H1 (cell line): ENCODE measurements around the gene PCDHGA8. TPM values are rescaled to one million over a fixed set of nuclear protein-coding genes. Genes with fewer than 3 reads are reported as not detected.
A peak's percentile ranks its signal among the peaks of the same experiment; 100 is the strongest.

ENCODE experiments used
- CTCF ChIA-PET: fragments of 300-600 bp; sonication (Branson Sonifier 250); formaldehyde crosslinking; loops from one replicate; lab custom pipeline; 2021; ENCODE audit not compliant: partially characterized antibody; lab: Charles Lee
- POLR2A ChIA-PET: fragments of 300-600 bp; sonication (Branson Sonifier 250); formaldehyde crosslinking; loops from one replicate; lab custom pipeline; 2021; ENCODE audit warnings: inconsistent platforms; ENCODE audit not compliant: partially characterized antibody; lab: Charles Lee
- DNase-seq, 2 experiments: peaks; one replicate each; pipeline versions ENCODE4 v3.0.0 to v3.0.0-alpha.2; 2010 to 2022; ENCODE audit warnings: low spot score in 2 of 2, low read depth in 1 of 2, mixed read lengths in 1 of 2
- FAIRE-seq: peaks from 2 replicates; lab custom pipeline; 2011; peaks lifted over from hg19 to GRCh38; lab: Jason Lieb, UNC
- H2AFZ ChIP-seq: 2 replicates; pipeline ENCODE4 v1.8.1; 2012; ENCODE audit warnings: low read length, inconsistent platforms
- H2AK5ac ChIP-seq: 2 replicates; pipeline ENCODE4 v1.6.1; 2013; ENCODE audit warnings: low read depth, low read length
- H2BK120ac ChIP-seq: replicated peaks from 2 replicates; pipeline ENCODE3; 2013; ENCODE audit warnings: low read depth, low read length, inconsistent platforms
- H2BK12ac ChIP-seq: 2 replicates; pipeline ENCODE4 v1.6.1; 2013; ENCODE audit warnings: low read depth, low read length
- H2BK15ac ChIP-seq: 2 replicates; pipeline ENCODE4 v1.6.1; 2013; ENCODE audit warnings: low read length
- H2BK20ac ChIP-seq: 2 replicates; pipeline ENCODE4 v1.6.1; 2013; ENCODE audit warnings: low read length
- H2BK5ac ChIP-seq: 2 replicates; pipeline ENCODE4 v1.6.1; 2013; ENCODE audit warnings: low read depth, low read length
- H3K14ac ChIP-seq: 2 replicates; pipeline ENCODE4 v1.6.1; 2013; ENCODE audit warnings: inconsistent platforms; ENCODE audit not compliant: insufficient read length
- H3K18ac ChIP-seq: 2 replicates; pipeline ENCODE4 v1.6.1; 2013; ENCODE audit warnings: low read length; ENCODE audit errors: extremely low read depth
- H3K23ac ChIP-seq: 2 replicates; pipeline ENCODE4 v1.6.1; 2013; ENCODE audit warnings: inconsistent platforms; ENCODE audit not compliant: insufficient read length
- H3K23me2 ChIP-seq: 2 replicates; pipeline ENCODE4 v1.6.1; 2013; ENCODE audit warnings: low read depth, low read length
- H3K27ac ChIP-seq: 2 replicates; pipeline ENCODE4 v1.6.1; 2011; ENCODE audit warnings: low read depth, low read length, inconsistent platforms
- H3K27me3 ChIP-seq, 4 experiments: replicated peaks in 1 of 4; 1 replicate in 1 of 4; 2 replicates in 3 of 4; pipeline versions ENCODE4 v1.6.1 to v1.8.1; 2011 to 2013; ENCODE audit warnings: low read length in 3 of 4, mild to moderate bottlenecking in 3 of 4, inconsistent platforms in 2 of 4, mixed read lengths in 2 of 4, moderate library complexity in 1 of 4; ENCODE audit not compliant: control insufficient read depth in 3 of 4, insufficient read depth in 3 of 4; ENCODE audit errors: extremely low read depth in 1 of 4
- H3K36me3 ChIP-seq, 4 experiments: 2 replicates each; pipeline versions ENCODE4 v1.6.1 to v1.8.1; 2011 to 2013; ENCODE audit warnings: mild to moderate bottlenecking in 4 of 4, low read length in 3 of 4, moderate library complexity in 2 of 4, control low read depth in 1 of 4, inconsistent platforms in 1 of 4; ENCODE audit not compliant: insufficient read depth in 4 of 4, control insufficient read depth in 2 of 4
- H3K4ac ChIP-seq: replicated peaks from 2 replicates; pipeline ENCODE3; 2013; ENCODE audit warnings: low read length, low read depth, mixed read lengths, inconsistent platforms; ENCODE audit not compliant: insufficient read length
- H3K4me1 ChIP-seq, 4 experiments: replicated peaks in 1 of 4; 1 replicate in 1 of 4; 2 replicates in 3 of 4; pipeline versions ENCODE4 v1.6.1 to v1.8.1; 2011 to 2013; ENCODE audit warnings: low read length in 3 of 4, inconsistent platforms in 2 of 4, mixed read lengths in 1 of 4; ENCODE audit not compliant: insufficient read depth in 4 of 4, control insufficient read depth in 3 of 4
- H3K4me2 ChIP-seq, 2 experiments: 2 replicates each; pipeline versions ENCODE4 v1.6.1 to v1.8.1; 2011 to 2013; ENCODE audit warnings: low read depth in 2 of 2, low read length in 2 of 2, control low read depth in 1 of 2, inconsistent platforms in 1 of 2, mild to moderate bottlenecking in 1 of 2; ENCODE audit not compliant: insufficient read depth in 1 of 2
- H3K4me3 ChIP-seq, 4 experiments: fragments of 200-600, 300-600 bp in 1 of 4; sonication (generic), shearing (Covaris generic), sonication (Bioruptor Twin) in 1 of 4; 2 replicates each; pipeline versions ENCODE4 v1.5.1 to v1.8.1; 2011 to 2016; ENCODE audit warnings: low read length in 4 of 4, low read depth in 3 of 4, control low read depth in 2 of 4, inconsistent platforms in 2 of 4, mild to moderate bottlenecking in 2 of 4, mixed read lengths in 1 of 4, moderate library complexity in 1 of 4; ENCODE audit not compliant: insufficient read depth in 2 of 4; ENCODE audit errors: extremely low read depth in 1 of 4
- H3K56ac ChIP-seq: replicated peaks from 2 replicates; pipeline ENCODE3; 2013; ENCODE audit warnings: low read depth, mild to moderate bottlenecking, mixed read lengths, low read length, inconsistent platforms; ENCODE audit not compliant: insufficient read length
- H3K79me1 ChIP-seq: 2 replicates; pipeline ENCODE4 v1.6.1; 2013; ENCODE audit warnings: low read depth, low read length, control low read depth
- H3K79me2 ChIP-seq, 2 experiments: 2 replicates each; pipeline versions ENCODE4 v1.6.1 to v1.8.1; 2012 to 2013; ENCODE audit warnings: low read length in 2 of 2, mild to moderate bottlenecking in 2 of 2, inconsistent platforms in 1 of 2; ENCODE audit not compliant: insufficient read depth in 2 of 2, control insufficient read depth in 1 of 2
- H3K9ac ChIP-seq, 4 experiments: replicated peaks in 1 of 4; 1 replicate in 1 of 4; 2 replicates in 3 of 4; pipeline versions ENCODE4 v1.6.1 to v1.8.1; 2011 to 2013; ENCODE audit warnings: low read depth in 3 of 4, low read length in 3 of 4, control low read depth in 2 of 4, mild to moderate bottlenecking in 2 of 4, moderate library complexity in 2 of 4, inconsistent platforms in 1 of 4; ENCODE audit errors: extremely low read depth in 1 of 4
- H3K9me3 ChIP-seq, 2 experiments: 2 replicates each; pipeline versions ENCODE4 v1.6.1 to v1.8.1; 2012 to 2013; ENCODE audit warnings: mild to moderate bottlenecking in 2 of 2, moderate library complexity in 2 of 2, control low read depth in 1 of 2, inconsistent platforms in 1 of 2, low read depth in 1 of 2, low read length in 1 of 2, mixed read lengths in 1 of 2; ENCODE audit not compliant: insufficient read depth in 2 of 2
- H4K20me1 ChIP-seq, 2 experiments: replicated peaks in 1 of 2; 2 replicates each; pipeline versions ENCODE3 to v1.8.1; 2011 to 2013; ENCODE audit warnings: inconsistent platforms in 2 of 2, low read length in 2 of 2, mild to moderate bottlenecking in 1 of 2; ENCODE audit not compliant: insufficient read depth in 2 of 2, control insufficient read depth in 1 of 2
- H4K5ac ChIP-seq: 2 replicates; pipeline ENCODE4 v1.6.1; 2013; ENCODE audit warnings: low read length, low read depth, mixed read lengths, inconsistent platforms; ENCODE audit not compliant: insufficient read length
- H4K8ac ChIP-seq: 2 replicates; pipeline ENCODE4 v1.8.0; 2013; ENCODE audit warnings: mild to moderate bottlenecking, moderate library complexity, low read length, inconsistent platforms; ENCODE audit not compliant: insufficient read depth; ENCODE audit errors: extremely low read depth
- H4K91ac ChIP-seq: replicated peaks from 2 replicates; pipeline ENCODE3; 2013; ENCODE audit warnings: low read length, mixed read lengths, inconsistent platforms; ENCODE audit not compliant: insufficient read length
- CBX5 ChIP-seq: fragments of 300-800, 300-1000 bp; sonication (generic); IDR thresholded peaks from 2 replicates; pipeline ENCODE4 v1.7.1; 2016; ENCODE audit warnings: antibody characterized with exemption, low read length, low read depth
- RAD21 ChIP-seq, 2 experiments: IDR thresholded peaks in 1 of 2; conservative IDR thresholded peaks in 1 of 2; 2 replicates each; pipeline ENCODE4 v1.6.1; 2011; ENCODE audit warnings: low read depth in 2 of 2, low read length in 2 of 2, improper control_type of control experiment in 1 of 2, inconsistent platforms in 1 of 2, mild to moderate bottlenecking in 1 of 2, moderate library complexity in 1 of 2
- WGBS, 2 experiments: shearing (Covaris generic) in 1 of 2; methylation state at CpG; one replicate each; pipeline versions ENCODE4 v1.1.6 to v1.1.7; 2013 to 2015; ENCODE audit warnings: low lambda C conversion rate in 2 of 2, mixed read lengths in 2 of 2, inconsistent platforms in 1 of 2, low coverage in 1 of 2, missing lambda C conversion rate in 1 of 2; ENCODE audit not compliant: insufficient replicate concordance in 2 of 2, insufficient coverage in 1 of 2, insufficient read length in 1 of 2; ENCODE audit errors: extremely low coverage in 1 of 2, missing lambda C conversion rate in 1 of 2; 5-methylcytosine and 5-hydroxymethylcytosine counted together
- polyA plus RNA-seq, 7 experiments: library from polyadenylated mRNA; depleted of rRNA in 3 of 7; stranded (reverse) in 5 of 7; unstranded in 2 of 7; fragments of >200 nt in 5 of 7; fragments of 200-250 nt in 2 of 7; gene quantifications; 1 replicate in 5 of 7; 2 replicates in 1 of 7; 4 replicates in 1 of 7; pipeline versions ENCODE4 v1.2.1 to v1.2.3, GENCODE V29; 2011 to 2013; ENCODE audit warnings: missing spikeins in 2 of 7, mixed read lengths in 2 of 7
- total RNA-seq: library from RNA; stranded (reverse); fragmentation: NEBNext Ultra II Directional; extraction: Animal tissue kit (Norgen Biotek cat#: 25700); gene quantifications from 2 replicates; pipeline ENCODE4 v1.2.1, GENCODE V29; 2021

Gene PCDHGA8
- total and polyA plus RNA-seq, 2 of the 8 experiments (the other 6 are each of a cell fraction or from before 2014, with no cell fraction given), result 0.79 to 1.4 TPM

DNA sequence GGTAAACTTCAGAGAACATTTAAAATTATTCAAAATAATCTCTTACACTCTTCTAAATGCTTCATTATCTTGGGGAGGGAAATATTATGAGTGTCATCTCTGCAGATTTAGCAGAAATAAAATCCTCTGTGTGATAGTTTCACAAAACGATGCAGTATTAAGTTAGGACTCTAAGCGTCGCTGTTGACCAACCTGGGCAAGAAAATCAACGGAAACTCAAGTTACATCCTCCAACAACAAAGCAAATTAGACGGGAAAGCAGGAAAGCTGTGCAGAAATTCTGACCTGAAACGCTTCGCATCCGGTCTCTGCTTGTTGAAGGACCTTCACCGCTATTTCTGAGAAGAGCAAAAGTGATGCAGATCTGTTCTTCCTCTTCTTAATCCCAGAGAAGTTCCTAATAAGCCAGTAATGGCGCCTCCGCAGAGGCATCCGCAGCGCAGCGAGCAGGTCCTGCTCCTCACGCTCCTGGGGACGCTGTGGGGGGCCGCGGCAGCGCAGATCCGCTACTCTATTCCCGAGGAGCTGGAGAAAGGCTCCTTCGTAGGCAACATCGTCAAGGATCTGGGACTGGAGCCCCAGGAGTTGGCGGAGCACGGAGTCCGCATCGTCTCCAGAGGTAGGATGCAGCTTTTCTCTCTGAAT lies 18.6 kb upstream of the PCDHGA8 start, which contains the start of gene PCDHGA6:
Gene PCDHGA6 (plus strand): TSS at position 219 of the 645 bp plus-strand sequence. CDS start 193 bp downstream, at position 412.
- Histone ChIP-seq H2BK5ac (no peak within 1 kb of the TSS), H3K9me3 (peaks cover 36 to 51% of the 10 kb centered on the region in 2 experiments; a peak in 3 of 4 replicates), H2BK12ac (no peak within 1 kb of the TSS), H3K4me1 (no peaks in the 10 kb centered on the region), H3K27me3 (no peaks in the 10 kb centered on the region), H2BK120ac (no peak within 1 kb of the TSS), H2AFZ (no peak within 1 kb of the TSS), H3K4ac (no peak within 1 kb of the TSS), H2BK15ac (no peak within 1 kb of the TSS), H4K5ac (no peak within 1 kb of the TSS), H3K79me1 (no peaks in the 10 kb centered on the region), H3K9ac (no peak within 1 kb of the TSS), H3K36me3 (peaks cover 0 to 3% (median 0%) of the 10 kb centered on the region in 4 experiments; a peak in 2 of 8 replicates), H2BK20ac (no peak within 1 kb of the TSS), H3K4me2 (no peak within 1 kb of the TSS), H2AK5ac (no peak within 1 kb of the TSS)
- POLR2A ChIA-PET, result interaction anchor here (1.3 kb wide), 1 partner anchor 17 kb away, joined by 3 read pairs; no protein-coding TSS in a partner anchor
- no peak for FAIRE-seq
- 96% methylated on average over 27 of the region's 27 CpGs; no CpG with 5 or more reads in 1 of the 2 experiments for WGBS, 2 experiments
- TF ChIP-seq RAD21 (IDR thresholded peaks at IDR 0.05 in 1 of 2, conservative IDR thresholded peaks at IDR 0.05 in 1 of 2; ENCODE audit: low read depth in 2 of 2, low read length in 2 of 2) (0 out of 4 replicates have a peak, but pooled peaks of 1 of the 2 experiments have one; percentile 9), CBX5 (no peak)
- TF ChIP-seq, all 59 proteins: peak for 1
- H3K23ac ChIP-seq, result no peak within 1 kb of the TSS
- no peaks in the 10 kb centered on the region for H3K23me2 ChIP-seq
- CTCF ChIA-PET, result interaction anchor here (0.8 to 2.9 kb wide), 14 partner anchors 9 to 184 kb away, joined by 3 to 11 read pairs (median 4); partner anchors contain the start of genes PCDHGA10, PCDHGA5, PCDHGB2 and PCDHGB4
- H3K79me2 ChIP-seq, result no peaks in the 10 kb centered on the region
- no peak for DNase-seq
- H4K8ac ChIP-seq, result no peak within 1 kb of the TSS
- H3K4me3 ChIP-seq, result no peak within 1 kb of the TSS
- no peak within 1 kb of the TSS for H3K18ac ChIP-seq
- no peak within 1 kb of the TSS for H4K91ac ChIP-seq
- H3K27ac ChIP-seq, result no peak within 1 kb of the TSS
- no peaks in the 10 kb centered on the region for H4K20me1 ChIP-seq
- H3K56ac ChIP-seq, result no peak within 1 kb of the TSS
- no peak within 1 kb of the TSS for H3K14ac ChIP-seq
